Lung (tissue), 12 donors: ENCODE measurements around the gene AK9. TPM values are rescaled to one million over a fixed set of nuclear protein-coding genes. Genes with fewer than 3 reads are reported as not detected.

Experiments
- ATAC-seq: fragments of 200-7000 bp; cut with Tn5 transposase; one replicate; pipeline ENCODE4 v1.9.1; 2020; ENCODE audit warnings: moderate number of reproducible peaks; ENCODE audit not compliant: insufficient read depth, low FRiP score
- DNase-seq, 3 donors: peaks; one replicate each; pipeline ENCODE4 v3.0.0-alpha.2; 2013 to 2017
- H3K27ac ChIP-seq, 2 donors: one replicate each; pipeline ENCODE4 v1.5.1; 2013; ENCODE audit warnings: mild to moderate bottlenecking in 2 of 2, moderate library complexity in 2 of 2, control low read depth in 1 of 2, inconsistent platforms in 1 of 2, low read depth in 1 of 2, low read length in 1 of 2
- H3K27me3 ChIP-seq, 3 donors: one replicate each; pipeline ENCODE4 v1.5.1; 2013; ENCODE audit warnings: low read length in 2 of 3; ENCODE audit not compliant: control insufficient read depth in 3 of 3, insufficient read depth in 3 of 3
- H3K36me3 ChIP-seq, 4 donors: one replicate each; pipeline ENCODE4 v1.5.1; 2013; ENCODE audit warnings: low read length in 4 of 4, mild to moderate bottlenecking in 1 of 4, moderate library complexity in 1 of 4; ENCODE audit not compliant: control insufficient read depth in 4 of 4, insufficient read depth in 4 of 4
- H3K4me1 ChIP-seq, 5 donors: one replicate each; pipeline ENCODE4 v1.5.1; 2013; ENCODE audit warnings: low read length in 5 of 5, mild to moderate bottlenecking in 2 of 5, moderate library complexity in 1 of 5; ENCODE audit not compliant: control insufficient read depth in 5 of 5, insufficient read depth in 5 of 5
- H3K4me3 ChIP-seq: one replicate; pipeline ENCODE4 v1.5.1; 2013; ENCODE audit warnings: mild to moderate bottlenecking, control low read depth, moderate library complexity
- H3K9ac ChIP-seq, 2 donors: one replicate each; pipeline ENCODE4 v1.5.1; 2013; ENCODE audit warnings: low read length in 2 of 2, control low read depth in 1 of 2; ENCODE audit not compliant: insufficient read depth in 1 of 2
- H3K9me3 ChIP-seq, 4 donors: one replicate each; pipeline ENCODE4 v1.5.1; 2013; ENCODE audit warnings: low read length in 3 of 4, mild to moderate bottlenecking in 1 of 4, moderate library complexity in 1 of 4; ENCODE audit not compliant: control insufficient read depth in 4 of 4, insufficient read depth in 3 of 4
- CTCF ChIP-seq: IDR thresholded peaks from 2 replicates; pipeline ENCODE4 v1.5.1; 2012; ENCODE audit warnings: mild to moderate bottlenecking; ENCODE audit errors: control extremely low read depth, extremely low read depth
- WGBS, 2 donors: extraction: QIAGEN DNeasy Blood & Tissue Kit; methylation state at CpG; one replicate each; pipeline ENCODE4 v1.1.7; 2013; 5-methylcytosine and 5-hydroxymethylcytosine counted together
- polyA plus RNA-seq, 2 donors: library from polyadenylated mRNA; stranded (reverse); fragments of 200-250 nt; gene quantifications; one replicate each; pipeline ENCODE4 v1.2.1, GENCODE V29; 2013
- total RNA-seq, 2 donors: library from RNA; depleted of rRNA in 1 of 2; stranded (reverse); fragments of >200 nt in 1 of 2; gene quantifications; one replicate each; pipeline ENCODE4 v1.2.1, GENCODE V29; 2014 to 2021
- donor health status: control.
- donor health status: control.
- donor health status: Bipolar disorder and iron deficiency.
- donor health status: healthy.
- donor health status: DM: yes; HTN: yes; CAD: no.

The AK9 gene
- total and polyA plus RNA-seq, 4 donors = 4.1 to 26.3 (median 7.2) TPM

DNA sequence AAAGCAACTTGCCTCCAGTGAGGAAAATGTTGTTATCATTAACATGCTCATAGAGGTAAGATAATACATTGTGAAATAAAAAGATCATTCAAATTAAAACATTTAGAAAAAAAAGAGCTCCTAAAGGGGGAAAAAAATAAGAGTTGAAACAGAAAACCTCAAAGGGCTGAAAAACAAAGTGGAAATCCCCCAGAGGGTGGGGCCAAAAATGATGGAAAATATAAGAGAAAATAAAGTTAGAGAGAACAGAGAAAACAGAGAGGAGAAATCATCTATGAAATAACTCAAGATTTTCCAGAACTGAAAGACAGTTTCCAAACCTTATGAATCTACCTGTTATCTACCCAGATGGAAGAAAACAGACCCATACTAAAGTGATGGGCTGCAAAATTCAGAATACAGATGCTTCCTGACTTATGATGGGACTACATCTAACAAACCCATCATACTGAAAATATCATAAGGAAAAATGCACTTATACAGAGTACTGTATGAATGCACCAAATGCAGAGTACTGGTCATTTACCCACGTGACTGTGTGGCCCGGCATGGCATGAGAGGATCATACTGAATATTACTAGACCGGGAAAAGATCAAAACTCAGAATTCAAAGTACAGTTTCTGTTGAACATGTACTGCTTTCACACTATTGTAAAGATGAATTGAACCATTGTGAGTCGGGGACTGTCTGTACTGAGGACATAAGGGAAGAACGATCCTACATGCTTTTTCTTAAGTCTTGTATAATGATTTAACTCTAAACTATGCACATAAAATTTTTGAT, 212.0 kb downstream of the AK9 start:
- no peak for DNase-seq
- Histone ChIP-seq H3K4me1 (peaks cover 2 to 38% (median 20%) of the 10 kb centered on the region in 5 donors), H3K27me3 (no peaks in the 10 kb centered on the region), H3K9me3 (no peaks in the 10 kb centered on the region), H3K9ac (peak overlapping the region in 1 of 2 donors; percentile 30), H3K36me3 (peaks cover 17 to 20% (median 18%) of the 10 kb centered on the region in 4 donors), H3K27ac (no peak overlapping the region), H3K4me3 (no peak overlapping the region)
- no peak for TF ChIP-seq CTCF
- 81 to 93% methylated on average over 5 of the region's 5 CpGs for WGBS, 2 donors
- ATAC-seq = no peak

- H3K4me1 ChIP-seq = peaks cover 2 to 34% (median 20%) of the 10 kb centered on the region in 5 donors
- 83 to 94% methylated on average over 9 of the region's 9 CpGs for WGBS, 2 donors
- ATAC-seq (no peak), DNase-seq (no peak)
- peaks cover 18 to 27% (median 23%) of the 10 kb centered on the region in 4 donors for H3K36me3 ChIP-seq
- no peak overlapping the region for H3K27ac ChIP-seq
- peak overlapping the region in 1 of 2 donors; percentile 30 for H3K9ac ChIP-seq
- H3K27me3 ChIP-seq = no peaks in the 10 kb centered on the region
- TF ChIP-seq CTCF = no peak
- no peaks in the 10 kb centered on the region for H3K9me3 ChIP-seq
- H3K4me3 ChIP-seq = no peak overlapping the region
These were observed 212.7 kb downstream of the AK9 start for GRCh38 chr6:109478222-109478805.

DNA sequence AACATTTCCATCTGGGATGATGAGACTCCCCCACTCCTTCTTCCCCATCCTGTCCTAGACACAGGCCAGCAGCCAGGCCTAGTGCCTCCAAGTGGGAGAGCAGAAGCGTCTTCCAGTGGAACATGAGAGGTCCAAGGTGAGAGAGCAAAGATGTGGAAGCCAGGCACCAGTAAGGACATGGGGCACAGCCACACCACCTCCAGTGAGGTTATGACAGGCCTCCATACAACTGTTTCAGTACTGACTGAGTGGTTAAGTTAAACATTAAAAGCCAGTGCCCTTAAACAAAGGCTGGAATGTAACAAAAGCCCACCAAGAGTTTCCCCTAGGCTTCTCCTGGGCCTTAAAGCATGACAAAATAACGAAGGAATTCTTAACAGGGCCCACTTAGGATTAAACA, 213.3 kb downstream of the AK9 start:
- ATAC-seq (no peak), DNase-seq (peak; percentile 37 to 58 (median 49))
- peaks cover 2 to 34% (median 20%) of the 10 kb centered on the region in 5 donors for H3K4me1 ChIP-seq
- H3K9ac ChIP-seq = peak overlapping the region in 1 of 2 donors; percentile 11
- TF ChIP-seq CTCF = no peak
- H3K27ac ChIP-seq = no peak overlapping the region
- H3K4me3 ChIP-seq = no peak overlapping the region
- H3K9me3 ChIP-seq = no peaks in the 10 kb centered on the region
- 69 to 84% methylated on average over 2 of the region's 2 CpGs for WGBS, 2 donors
- H3K27me3 ChIP-seq = no peaks in the 10 kb centered on the region
- H3K36me3 ChIP-seq = peaks cover 24 to 32% (median 27%) of the 10 kb centered on the region in 4 donors
